HG02981 (cell line): ENCODE results near the gene PTH1R.

Source experiments
- ATAC-seq: cut with Tn5 transposase; IDR thresholded peaks from one replicate; pipeline ENCODE4 v1.9.1; 2021; ENCODE audit warnings: mild to moderate bottlenecking, moderate library complexity; ENCODE audit not compliant: unreplicated experiment

PTH1R gene

GRCh38 chr3:46926871-46927717 is 49.6 kb downstream of the PTH1R start:
- ATAC-seq: peak; percentile 51

GRCh38 chr3:46927718-46928073 is 50.2 kb downstream of the PTH1R start:
- ATAC-seq: no peak

- no peak for ATAC-seq
These were observed 50.8 kb downstream of the PTH1R start for GRCh38 chr3:46928282-46928681.

DNA sequence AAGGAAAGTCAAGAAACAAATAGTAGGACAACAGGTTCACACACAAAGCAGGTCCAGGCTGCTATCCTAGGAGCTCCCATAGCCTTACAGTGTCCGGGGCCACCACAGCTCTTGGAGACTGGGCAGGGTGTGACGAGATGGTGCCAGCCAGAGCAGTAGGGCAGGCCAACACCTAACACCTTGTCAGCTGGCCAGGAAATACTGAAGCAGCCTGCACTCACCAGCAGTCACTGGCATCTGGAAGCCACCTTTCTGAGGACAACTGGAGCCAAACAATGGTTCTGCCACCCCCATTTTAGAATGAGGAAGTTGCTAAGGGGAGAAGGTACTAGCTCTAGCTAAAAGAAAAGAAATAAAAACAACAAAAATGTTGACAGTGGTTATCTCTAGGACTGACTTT is 51.8 kb downstream of the PTH1R start:
- ATAC-seq: no peak

GRCh38 chr3:46930166-46930944 is 52.8 kb downstream of the PTH1R start:
- ATAC-seq: no peak

GRCh38 chr3:46930945-46931403 is 53.5 kb downstream of the PTH1R start:
- ATAC-seq: no peak

DNA sequence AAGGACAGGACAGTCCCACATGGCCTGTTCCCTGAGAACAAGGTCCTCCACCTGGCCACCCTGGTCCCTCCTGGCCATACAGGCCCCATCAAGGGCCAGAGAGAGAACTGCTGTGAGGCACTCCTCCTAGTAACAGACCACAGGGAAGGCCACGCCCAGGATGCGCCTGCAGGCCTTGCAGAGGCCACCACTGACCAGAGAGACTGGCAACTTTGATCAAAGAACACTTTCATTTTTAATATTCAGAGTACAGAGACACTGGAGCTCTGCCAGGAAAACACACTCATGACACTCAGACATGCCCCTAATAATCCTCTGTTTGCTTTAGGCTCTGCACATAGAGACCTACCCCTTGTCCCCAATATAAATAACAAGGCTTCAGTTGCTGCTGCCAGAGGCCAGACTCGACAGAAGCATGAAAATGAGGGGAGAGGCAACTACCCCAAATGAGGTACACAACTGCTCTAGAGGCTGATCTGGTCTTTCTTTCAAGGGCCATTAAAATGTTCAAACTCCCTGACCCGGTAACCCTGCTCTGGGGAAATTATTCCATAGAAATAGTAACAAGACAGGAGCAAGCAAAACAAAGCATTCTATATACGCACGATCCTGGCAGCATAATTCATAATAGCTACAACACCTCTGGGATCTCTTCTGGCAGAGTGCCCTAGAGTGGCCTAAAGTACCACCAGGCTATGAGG is 54.3 kb downstream of the PTH1R start:
- no peak for ATAC-seq

DNA sequence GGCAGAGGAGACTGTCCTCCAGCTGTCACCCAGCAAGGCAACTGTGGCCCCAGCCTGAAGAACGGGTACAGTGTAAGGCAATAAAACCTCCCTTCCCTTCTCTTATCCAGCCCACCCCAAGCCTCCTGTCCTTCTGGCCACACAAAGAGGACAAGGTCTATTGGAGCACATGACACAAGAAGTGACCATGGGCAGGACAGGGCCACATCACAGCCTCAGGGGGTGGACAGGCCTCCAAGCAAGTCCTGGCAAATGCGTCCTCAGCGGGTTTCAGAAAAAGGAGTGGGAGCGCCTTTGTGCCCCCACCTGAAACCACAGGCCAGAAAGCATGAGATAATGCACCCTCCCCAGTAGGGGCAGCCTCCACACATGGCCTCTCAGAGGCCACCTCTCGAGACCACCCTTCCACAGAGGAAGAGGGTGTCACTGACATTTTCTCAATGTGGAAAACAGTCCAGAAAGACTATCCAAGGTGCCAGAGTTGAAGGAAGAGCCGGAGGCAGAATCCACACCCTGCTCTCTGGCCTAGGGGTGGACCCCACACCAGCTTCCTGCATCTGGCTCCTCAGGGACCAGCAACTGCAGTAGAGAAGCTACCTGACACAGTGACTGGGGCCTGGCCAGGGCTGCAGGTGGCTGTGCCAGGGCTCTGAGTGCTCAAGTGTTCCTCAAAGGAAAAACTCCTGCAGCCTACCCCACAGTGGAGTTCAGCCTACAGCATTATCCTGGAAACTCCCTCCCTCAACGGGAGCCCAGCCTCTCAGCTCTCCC is 55.1 kb downstream of the PTH1R start:
- no peak for ATAC-seq

- ATAC-seq: no peak
These were observed 55.7 kb downstream of the PTH1R start for GRCh38 chr3:46933261-46933660.

GRCh38 chr3:46934072-46934471 is 56.6 kb downstream of the PTH1R start:
- no peak for ATAC-seq

DNA sequence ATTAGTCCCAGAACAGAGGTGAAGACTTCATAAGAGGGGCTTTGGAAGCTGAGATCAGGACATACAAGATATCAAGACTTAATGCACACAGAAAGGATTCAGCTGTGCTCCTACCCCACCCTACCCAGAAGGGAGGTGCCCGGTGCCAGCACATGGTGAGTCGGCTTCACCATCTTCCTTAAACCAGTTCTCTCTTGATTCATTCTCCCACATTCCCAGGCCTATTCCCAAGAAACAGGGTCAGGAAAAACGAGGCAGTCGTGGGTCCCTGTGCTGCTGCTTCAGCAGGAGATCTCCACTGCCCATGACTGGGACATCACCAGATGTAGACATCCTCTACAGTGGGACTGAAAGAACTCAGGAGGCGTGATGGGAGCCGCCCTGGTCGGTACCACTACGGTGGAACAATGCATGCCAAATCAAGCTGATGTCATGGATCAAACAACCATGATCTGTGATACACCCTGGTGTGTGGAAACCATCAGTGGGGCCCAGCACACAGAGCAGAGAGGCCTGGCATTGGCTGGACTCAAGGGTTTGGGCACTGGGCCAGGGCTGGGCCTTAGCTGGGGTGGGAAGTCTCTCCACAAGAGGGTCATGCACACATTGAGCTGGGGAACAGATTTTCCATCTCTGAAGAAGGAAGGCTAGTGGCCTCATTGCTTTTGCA is 57.1 kb downstream of the PTH1R start:
- no peak for ATAC-seq

DNA sequence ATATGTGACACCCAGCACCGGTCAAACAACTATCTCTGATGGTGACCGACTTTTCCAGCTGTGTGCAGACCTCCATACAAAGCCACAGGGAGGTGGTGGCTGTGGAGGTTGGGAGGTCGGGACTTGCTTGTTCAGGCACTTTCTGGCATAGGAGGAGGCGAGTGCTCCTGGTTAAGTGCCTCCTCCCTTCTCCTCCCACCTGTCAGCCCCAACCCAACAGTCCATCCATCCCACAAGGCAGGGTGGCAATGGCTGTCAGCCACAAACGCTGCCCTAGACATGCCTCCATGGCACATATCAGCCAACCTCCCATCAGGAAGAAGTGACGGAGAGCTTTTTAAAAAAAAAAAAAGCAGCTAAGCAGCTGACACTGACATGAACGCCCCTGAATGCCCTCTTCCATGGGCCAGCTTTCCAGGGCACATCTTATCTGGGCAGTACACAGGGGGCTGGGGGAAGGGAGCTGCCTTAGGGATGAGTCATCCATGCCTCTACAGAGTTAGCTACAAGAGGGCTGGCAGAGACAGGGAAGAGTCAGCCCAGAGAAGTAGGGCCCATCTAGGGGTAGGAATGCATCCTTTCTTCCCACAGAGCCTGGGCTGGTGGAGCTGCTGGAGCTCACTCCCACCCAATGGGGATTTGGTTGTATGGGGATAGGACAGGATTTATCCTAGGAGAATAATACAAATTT is 57.8 kb downstream of the PTH1R start:
- no peak for ATAC-seq

DNA sequence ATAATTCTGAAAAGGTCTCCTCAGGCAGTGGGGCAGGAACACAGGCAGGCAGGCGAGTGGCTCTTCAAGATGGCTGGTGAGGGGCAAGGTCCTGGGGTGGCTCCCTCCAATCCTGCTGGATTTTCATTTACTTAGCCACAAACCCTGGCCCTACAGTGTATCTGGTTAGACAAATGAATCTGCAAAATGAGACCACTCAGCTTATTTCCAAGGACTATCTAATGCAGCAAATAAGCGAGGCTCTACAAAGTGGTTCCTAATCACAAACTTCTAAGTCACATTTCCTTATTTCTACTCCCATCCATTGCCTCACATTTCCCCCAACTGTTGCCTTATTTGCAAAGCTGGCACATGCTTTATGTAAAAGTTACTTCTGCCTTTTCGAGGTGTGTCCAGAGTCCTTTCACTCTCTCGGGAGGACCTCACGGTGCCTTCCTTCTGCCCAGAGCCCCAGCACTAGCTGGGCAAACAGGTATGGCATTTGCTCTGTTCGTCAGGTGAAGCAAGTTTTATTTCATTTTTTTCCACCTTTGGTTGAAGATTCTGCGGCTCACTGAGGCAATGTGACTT is 58.6 kb downstream of the PTH1R start:
- ATAC-seq: no peak

DNA sequence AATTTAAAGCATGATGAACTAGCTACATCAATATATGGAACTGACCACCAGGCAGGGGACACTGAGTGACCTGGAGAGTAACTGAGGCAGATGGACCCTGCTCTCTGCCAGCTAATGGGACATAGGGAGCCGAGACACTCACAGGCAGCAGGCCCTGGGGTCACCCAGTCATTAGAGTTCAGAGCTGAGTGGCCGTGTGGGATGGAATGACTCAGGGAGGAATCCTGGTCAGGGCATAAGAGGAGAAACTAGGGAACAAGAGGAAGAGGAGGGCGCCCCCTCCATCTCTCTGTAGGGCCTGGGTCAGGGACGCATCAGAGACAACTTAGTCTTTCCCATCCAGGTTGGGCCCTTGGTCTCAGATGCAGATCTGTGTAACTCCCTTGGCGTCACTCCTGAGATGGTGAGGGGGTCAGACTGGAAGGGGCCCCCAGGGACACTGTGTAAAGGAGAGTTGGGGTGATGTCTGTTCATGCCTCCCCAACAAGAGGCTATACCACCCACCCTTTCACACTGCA is 59.3 kb downstream of the PTH1R start:
- ATAC-seq: no peak

GRCh38 chr3:46938118-46938517 is 60.6 kb downstream of the PTH1R start:
- ATAC-seq: no peak

DNA sequence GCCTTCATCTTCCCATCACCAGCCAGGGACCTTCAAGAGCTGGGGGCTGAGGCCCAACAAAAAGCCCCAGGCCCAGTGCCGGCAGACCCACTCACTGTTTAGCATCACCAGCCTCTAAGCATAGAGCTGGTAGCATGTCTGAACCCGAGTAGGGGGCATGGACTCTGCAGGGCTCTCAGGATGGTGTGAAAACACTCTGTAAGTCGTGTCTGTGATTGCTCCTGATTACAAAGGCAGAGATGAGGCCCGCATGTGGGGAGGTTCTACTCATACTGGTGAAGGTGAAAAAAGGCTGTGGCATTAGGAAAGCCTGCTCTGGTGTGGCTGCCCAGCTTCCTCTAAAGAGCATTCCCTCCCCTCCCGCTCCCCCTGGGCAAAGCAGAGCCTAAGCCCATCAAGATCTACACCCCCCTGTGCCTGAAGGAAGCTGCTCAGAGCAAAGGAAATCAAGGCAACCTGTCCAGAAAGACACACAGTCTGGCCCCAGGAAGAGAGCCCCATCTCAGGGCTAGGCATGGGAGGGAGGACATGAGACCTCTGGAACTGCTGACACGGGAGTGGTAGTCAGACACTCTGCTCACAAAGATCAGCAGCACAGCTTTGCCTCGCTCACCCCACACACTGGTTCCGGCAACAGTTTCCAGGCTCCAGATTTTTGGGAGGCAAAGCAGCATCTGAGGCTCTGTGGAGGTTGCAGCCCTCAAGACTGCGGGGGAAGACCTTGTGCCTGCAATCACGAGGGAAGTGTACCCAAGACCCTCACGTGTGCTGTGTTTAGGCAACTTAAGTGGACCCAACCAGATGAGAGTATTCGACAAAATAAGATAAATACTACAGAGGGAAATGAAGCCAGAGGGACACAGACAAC is 62.3 kb downstream of the PTH1R start:
- no peak for ATAC-seq

DNA sequence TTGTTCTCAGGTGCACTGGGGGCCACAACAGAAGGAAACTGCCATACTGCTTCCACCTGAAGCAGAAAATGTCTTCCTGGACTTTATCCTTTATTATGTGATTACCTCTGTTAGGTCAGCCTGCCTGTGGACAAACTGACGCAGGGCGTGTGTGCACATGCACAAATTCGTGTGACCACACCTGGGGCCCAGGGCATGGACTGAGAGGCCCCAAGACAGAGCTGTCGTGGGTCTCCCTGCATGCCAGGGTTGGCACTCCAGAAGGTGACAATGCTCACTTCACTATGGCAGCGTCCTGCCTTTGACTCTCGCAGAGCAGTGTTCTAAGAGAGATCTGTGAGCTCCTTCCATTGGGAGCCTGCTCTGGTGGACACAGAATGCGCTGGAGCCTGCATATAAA is 64.6 kb downstream of the PTH1R start:
- no peak for ATAC-seq
